GM23338 (cell line): ENCODE results near the gene SNX3.

Experiments used
- EZH2phosphoT487 ChIP-seq: fragments of 200-600 bp; sonication (generic); IDR thresholded peaks from one replicate; pipeline ENCODE4 v1.8.1; 2018; ENCODE audit warnings: antibody characterized with exemption; ENCODE audit not compliant: unreplicated experiment
- ZNF331 ChIP-seq: fragments of 250-450 bp; sonication (Bioruptor Pico); IDR thresholded peaks from 2 replicates; pipeline ENCODE4 v1.5.0; 2020; ENCODE audit warnings: low read depth, mild to moderate bottlenecking, moderate library complexity
- TF ChIP-seq, protein P1 (sequence below), 2 experiments: fragments of 200-600 bp in 1 of 2; sonication (generic) in 1 of 2; conservative IDR thresholded peaks; 2 replicates each; pipeline versions ENCODE4 v1.5.1 to v1.6.1; 2016 to 2017; ENCODE audit warnings: antibody characterized with exemption in 2 of 2, low read depth in 2 of 2, mild to moderate bottlenecking in 2 of 2, moderate library complexity in 1 of 2

DNA sequence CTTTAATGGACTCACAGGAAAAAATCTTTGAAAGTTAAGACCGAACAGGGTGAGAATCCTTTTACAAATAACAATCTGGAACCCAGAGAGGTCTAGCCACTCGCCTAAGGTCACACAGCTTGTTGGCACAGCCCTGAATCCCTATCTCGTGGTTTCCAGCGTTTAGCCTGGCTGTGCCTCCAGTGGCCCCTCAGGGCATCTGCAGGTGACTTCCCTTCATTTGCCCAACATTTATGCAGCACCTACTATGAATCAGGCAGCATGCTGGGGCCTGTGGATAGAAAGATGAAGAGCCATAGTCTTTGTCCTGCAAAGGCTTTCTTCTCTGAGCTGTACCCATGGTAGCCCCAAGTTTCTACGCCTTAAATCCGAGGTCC, 97.6 kb downstream of the SNX3 start:
- TF ChIP-seq ZNF331 (CRISPR knock-in tag) (no peak), EZH2phosphoT487 (no peak)
- TF ChIP-seq, protein P1, sequence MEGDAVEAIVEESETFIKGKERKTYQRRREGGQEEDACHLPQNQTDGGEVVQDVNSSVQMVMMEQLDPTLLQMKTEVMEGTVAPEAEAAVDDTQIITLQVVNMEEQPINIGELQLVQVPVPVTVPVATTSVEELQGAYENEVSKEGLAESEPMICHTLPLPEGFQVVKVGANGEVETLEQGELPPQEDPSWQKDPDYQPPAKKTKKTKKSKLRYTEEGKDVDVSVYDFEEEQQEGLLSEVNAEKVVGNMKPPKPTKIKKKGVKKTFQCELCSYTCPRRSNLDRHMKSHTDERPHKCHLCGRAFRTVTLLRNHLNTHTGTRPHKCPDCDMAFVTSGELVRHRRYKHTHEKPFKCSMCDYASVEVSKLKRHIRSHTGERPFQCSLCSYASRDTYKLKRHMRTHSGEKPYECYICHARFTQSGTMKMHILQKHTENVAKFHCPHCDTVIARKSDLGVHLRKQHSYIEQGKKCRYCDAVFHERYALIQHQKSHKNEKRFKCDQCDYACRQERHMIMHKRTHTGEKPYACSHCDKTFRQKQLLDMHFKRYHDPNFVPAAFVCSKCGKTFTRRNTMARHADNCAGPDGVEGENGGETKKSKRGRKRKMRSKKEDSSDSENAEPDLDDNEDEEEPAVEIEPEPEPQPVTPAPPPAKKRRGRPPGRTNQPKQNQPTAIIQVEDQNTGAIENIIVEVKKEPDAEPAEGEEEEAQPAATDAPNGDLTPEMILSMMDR (conservative IDR thresholded peaks at IDR 0.05; ENCODE audit: low read depth in 2 of 2): peak; percentile 10 to 37; a peak in 2 of 4 replicates
